HG02885 (cell line): ENCODE measurements around the gene TSPAN12.
"Not testable (repeated sequence)": the region's sequence is repeated elsewhere in the genome, so short reads cannot be mapped to it uniquely, and the experiment has no call there.

ENCODE experiments used
- ATAC-seq: cut with Tn5 transposase; IDR thresholded peaks from one replicate; pipeline ENCODE4 v1.9.1; 2021; ENCODE audit warnings: mild to moderate bottlenecking; ENCODE audit not compliant: unreplicated experiment, poor library complexity

TSPAN12 gene

DNA sequence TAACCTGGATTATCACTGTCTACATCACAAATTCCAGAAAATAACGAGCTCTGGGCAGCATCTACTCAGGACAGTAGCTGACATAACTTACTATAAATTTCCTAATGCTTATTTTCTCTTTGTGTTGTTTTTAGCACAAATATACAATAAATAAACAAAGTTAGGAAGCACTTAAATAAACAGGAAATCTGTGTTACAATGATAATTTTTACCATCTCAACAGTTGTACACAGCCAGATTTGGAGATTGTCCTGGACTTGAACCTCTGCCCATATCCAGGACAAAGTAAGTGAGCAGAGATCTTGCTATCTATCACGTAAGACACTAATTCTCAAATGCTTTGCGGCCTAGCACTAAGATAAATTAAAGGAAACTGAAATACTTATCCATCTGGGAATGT lies 48.7 kb downstream of the TSPAN12 start:
- no peak for ATAC-seq

DNA sequence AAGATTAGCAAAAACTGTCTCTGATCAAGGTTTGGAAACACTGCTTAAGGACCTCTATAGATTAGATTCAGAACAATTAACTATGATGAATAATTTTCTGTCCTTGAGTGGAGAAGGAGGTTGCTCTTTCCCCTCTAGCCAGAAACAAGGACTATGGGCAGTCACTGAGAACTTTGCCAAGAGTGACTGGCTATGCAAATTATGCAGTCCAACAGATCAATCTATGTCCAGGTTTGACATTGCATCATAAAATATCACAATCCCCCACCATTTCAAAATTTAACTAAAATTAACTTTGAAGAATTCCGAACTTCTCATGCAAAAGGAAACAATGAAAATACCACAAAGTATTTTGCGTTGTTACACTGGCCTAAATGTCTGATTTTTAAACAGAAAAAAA lies 50.6 kb downstream of the TSPAN12 start:
- ATAC-seq, result no peak

DNA sequence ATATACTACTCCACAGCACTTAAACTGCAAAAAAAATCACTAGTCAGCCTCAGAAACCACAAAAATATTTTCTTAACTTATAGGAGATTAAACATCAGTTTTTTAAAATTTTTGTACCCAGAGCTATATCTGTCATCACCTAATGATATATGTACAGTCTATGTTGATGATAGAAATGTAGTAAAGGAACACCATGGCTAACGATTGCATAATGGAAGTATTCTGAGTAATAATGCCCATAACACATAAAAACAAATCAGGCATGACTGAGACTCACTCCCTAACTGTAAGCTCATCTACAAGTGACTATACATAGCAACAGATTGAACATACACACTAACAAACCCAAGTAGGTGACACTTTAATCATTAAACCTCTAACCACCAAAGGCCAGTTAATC lies 51.3 kb downstream of the TSPAN12 start:
- ATAC-seq, result no peak

DNA sequence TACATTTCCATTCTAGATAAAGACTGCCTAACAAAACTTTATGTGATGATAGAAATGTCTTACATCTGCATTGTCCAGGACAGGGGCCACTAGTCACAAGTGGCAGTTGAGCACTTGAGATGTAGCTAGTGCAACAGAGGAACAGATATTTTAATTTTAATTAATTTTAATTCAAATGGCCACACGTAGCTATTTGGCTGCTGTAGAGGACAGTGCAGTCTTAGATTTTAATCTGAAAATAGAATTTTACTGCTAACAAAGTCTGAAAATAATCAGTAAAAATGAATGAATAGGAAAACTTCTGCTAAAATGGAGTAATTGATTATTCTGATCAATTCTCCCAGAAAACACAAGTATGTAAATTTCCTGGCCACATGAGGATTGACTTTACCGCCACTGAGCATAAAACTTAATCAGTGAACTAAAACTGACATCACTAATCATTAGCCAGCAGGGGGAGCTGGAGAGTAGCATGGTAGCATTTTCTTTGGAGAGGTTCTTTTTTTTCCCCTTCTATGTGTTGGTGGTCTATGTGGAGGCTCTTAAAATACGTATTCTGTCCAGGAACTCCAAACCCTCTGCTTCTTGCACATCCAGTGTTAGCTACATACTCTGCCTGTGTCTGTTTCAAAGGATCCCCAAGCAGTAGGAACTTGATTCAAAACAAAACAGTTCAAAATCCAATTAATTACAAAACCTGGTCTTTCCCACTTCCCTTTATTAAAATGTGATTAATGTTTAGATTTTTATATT lies 52.1 kb downstream of the TSPAN12 start:
- peak; percentile 88 for ATAC-seq

DNA sequence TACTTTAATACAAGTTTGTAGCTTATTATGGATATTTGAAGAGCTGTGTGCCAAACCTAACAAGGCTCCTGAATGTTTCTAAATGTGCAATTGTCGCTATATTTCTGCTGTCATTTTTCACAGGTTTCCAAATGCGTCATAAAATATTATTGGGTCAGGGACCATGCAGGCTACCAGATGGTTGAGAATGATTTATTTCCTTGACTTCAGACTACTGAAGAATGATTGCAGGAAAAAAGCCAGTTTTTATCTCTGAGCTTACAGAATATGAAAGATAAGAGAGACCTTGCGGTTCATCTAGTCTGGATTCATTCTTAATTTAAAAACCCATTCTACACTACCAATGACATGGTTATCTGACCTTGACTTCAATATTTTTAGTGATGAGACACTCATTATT lies 55.2 kb downstream of the TSPAN12 start:
- no peak for ATAC-seq

- no peak for ATAC-seq
These were observed 58.0 kb downstream of the TSPAN12 start for GRCh38 chr7:120799813-120800475.

DNA sequence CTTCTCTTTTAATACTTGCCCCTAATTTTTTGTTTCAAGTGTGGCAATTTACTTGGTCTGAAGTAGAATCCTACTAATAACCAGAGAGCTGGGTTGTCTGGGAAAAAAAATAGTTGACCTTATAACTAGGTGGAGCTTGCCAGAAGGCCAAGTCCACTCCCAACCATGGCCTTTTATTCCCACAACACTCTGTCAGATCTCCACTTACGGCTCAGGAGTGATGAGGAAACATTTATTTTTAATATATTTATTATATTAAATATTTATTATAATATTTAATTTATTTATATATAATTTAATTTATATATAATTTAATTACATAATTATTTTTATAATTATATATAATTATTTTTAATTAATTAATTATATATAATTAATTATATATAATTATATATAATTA lies 58.8 kb downstream of the TSPAN12 start:
- no peak for ATAC-seq

GRCh38 chr7:120797026-120797645 lies 60.8 kb downstream of the TSPAN12 start:
- no peak for ATAC-seq

DNA sequence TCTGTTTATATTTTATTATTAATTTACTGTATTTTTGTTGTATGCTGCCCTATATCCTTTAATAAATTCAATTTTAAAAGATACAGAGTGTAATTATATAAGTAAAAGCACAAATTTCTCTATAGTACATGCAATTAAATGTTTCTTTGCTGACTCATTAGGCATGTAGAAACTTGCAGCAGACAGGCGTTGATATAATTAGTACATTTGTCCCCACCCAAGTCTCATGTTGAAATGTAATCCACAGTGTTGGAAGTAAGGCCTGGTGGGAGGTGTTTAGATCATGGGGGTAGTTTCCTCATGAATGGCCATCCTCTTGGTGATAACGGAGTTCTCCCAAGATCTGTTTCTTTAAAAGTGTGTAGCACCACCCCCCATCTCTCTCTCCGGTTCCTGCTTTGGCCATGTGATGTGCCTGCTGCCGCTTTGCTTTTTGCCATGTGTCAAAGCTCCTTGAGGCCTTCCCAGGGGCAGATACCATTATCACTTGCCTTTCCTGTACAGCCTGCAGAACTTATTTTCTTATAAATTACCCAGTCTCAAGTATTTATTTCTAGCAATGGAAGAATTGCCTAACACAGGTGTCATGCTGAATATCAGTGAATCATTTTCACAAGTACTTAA lies 63.7 kb downstream of the TSPAN12 start:
- ATAC-seq, result no peak

- ATAC-seq, result no peak
These were observed 64.6 kb downstream of the TSPAN12 start for GRCh38 chr7:120793213-120793936.

DNA sequence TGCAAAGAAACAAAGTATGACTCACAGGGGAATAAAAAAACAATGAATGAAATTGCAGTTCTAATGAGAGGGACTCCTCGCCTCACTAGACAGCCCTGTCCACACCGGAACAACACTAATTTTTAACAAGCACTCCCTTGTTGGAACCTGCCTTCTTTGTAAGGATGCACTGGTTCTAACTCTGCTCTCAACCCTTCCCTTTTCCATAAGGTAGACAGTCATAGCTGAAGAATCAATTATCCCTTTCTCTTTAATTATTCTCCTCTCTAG lies 65.1 kb downstream of the TSPAN12 start:
- no peak for ATAC-seq

DNA sequence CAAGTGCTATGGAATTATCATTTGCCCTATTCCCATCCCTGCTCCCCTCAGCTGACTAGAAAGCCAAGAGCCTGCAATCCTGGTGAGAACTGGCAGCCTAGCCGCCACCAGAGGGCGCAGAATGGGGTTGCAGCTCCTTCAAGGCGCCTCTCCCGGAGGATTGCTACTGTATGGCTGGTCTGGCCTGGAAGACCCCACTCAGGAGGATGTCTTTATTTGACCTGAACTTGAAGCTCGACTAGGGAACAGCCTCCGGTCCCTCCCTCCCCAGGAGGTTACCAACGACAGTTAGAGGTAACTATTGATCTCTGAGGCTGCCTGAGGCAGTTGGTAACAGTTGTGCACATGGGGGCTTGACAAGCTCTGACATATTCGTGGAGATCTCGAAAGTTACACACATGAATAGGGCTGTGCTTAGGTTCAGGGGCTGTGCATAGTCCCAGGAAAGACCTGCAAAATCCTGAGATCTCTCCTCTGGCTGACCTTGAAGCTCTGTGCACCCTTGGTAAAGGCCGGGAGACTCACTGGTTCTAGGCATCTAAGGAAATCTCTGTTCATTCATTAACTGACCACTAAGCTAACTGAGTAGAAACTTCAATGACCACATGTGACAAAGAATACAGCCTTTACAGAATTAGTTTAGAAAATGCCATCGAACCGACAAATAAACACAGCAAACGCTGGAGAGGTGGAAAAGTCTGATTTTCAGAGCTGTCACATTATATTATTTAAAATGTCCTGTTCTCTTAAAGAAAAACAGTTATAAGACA lies 65.7 kb downstream of the TSPAN12 start:
- peak; percentile 96 for ATAC-seq

GRCh38 chr7:120785095-120785494 lies 72.8 kb downstream of the TSPAN12 start:
- no peak for ATAC-seq

DNA sequence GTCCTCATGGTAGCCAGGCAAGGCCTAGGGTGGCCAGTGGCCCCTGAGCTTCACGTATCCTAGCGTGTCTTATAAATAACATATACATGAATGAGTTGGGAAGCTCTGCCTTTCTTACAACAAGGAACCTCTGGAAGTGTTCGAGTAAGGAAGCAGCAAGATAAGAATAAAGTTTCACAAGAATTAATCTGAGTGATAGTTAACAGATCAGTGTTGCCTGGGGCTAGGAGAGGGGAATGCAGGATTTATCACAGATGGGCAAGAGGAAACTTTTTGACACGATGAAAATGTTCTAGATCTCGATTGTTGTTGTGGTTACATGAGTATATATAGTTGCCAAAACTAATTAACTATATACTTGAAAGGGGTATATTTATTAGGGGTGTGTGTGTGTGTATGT lies 74.2 kb downstream of the TSPAN12 start:
- no peak for ATAC-seq

GRCh38 chr7:120783273-120783672 lies 74.7 kb downstream of the TSPAN12 start:
- ATAC-seq, result no peak

- not testable (repeated sequence) for ATAC-seq
These were observed 76.0 kb downstream of the TSPAN12 start for GRCh38 chr7:120781924-120782323.

- ATAC-seq, result no peak
These were observed 77.0 kb downstream of the TSPAN12 start for GRCh38 chr7:120780938-120781337.

GRCh38 chr7:120780451-120780850 lies 77.5 kb downstream of the TSPAN12 start:
- not testable (repeated sequence) for ATAC-seq

DNA sequence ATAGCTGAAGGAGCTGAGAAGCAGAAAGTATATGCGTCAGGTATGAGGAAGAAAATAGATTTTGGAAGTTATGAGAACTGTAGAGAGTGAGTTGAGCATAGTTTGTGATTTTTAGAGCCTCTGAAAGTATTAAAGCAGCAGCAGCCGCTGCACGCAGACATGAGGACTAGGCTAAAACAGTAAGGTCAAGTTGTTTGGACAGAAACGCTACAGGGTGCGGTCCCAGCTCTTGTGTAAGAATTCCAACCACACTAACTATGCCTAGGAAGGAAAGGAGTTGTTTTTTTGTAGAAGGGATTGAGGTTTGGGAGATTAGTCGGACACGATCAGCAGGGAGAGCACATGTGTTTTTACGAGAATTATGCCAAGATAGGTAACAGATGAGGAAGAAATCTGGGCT lies 78.9 kb downstream of the TSPAN12 start:
- ATAC-seq, result not testable (repeated sequence)

- no peak for ATAC-seq
These were observed 82.2 kb downstream of the TSPAN12 start for GRCh38 chr7:120775755-120776154.
